GM18861 (cell line): ENCODE results near the gene TFEB.

Experiments used
- ATAC-seq: cut with Tn5 transposase; IDR thresholded peaks from one replicate; pipeline ENCODE4 v1.9.1; 2021; ENCODE audit not compliant: unreplicated experiment

TFEB gene

DNA sequence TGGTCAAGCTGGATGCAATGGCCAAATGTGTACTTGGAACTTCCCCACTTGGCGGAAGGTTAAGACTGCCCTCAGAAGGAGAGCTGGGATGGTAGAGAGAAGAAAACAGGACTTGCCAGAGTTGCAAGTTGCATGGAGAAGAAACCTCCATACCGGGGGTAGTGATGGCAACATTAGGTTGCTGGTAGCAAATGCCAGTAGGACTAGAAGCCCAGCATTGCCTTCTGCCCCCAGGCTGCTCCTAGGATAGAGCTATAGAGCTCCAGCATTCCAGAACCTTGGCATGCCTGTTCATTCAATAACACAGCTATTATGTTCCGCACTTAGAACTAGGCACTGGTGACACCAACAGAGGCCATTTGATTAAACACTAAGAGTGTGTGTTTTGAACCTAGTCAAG is 26.6 kb downstream of the TFEB start:
- ATAC-seq: no peak

DNA sequence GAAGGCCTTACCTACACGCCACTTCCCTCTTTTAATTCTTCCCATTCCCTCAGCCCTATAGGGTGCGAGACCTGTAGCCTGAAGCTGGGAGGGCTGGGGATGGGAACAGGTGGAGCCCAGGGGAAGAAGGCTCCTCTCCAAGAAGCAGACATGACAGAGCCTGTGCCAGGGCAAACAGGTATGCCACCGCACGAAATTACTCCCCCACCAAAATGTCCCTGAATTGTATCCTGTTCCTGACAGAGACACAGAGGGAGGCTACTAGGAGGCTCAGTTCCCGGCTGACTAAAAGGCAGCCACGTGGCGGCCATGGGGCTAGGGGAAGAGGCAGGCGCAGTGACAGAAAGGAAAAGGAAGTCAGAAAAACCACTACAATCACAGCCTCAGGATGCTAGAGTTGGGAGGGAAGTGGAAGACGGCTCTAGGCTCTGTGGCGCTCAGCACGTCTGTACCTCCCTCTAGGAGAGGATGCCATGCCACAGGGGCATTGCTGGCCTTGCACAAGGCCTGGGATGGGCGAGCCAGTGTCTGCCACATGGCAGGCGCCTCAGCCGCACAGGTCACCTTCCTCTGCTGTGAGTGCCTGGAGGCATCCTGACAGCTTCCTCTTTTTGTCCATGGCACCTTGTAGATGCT is 27.7 kb downstream of the TFEB start:
- no peak for ATAC-seq

DNA sequence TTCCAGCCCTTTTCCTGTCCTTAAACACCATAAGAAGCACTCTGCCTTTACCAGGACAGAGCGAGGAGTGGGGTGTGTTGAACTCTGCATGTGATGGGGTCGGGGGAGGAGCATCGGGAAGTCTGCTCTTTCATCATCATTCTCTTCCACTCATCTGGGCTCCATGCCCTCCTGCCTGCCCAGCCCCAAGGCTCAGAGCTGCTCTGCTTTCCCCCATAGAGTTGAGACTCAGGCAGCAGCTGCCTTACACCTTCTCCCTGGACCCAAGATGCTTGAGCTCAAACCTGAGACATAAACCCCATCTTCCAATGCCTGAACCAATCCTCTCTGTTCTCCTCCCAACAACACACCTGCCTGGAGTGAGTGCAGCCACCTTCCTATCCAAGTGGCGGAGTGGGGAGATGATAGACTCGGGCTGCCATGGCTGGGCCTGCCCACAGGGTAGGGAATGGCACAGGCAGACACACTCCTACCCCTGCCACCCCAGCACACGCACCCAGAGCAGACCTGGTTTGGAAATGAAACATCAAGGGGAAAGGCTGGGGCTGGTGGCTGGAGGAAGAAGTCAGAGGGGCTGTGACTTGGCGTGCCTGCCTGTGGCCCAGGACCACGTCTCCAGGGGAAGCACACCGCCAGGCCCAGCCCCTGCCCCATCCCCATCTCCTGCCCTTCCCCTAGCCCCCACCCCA is 28.4 kb downstream of the TFEB start:
- ATAC-seq: no peak

DNA sequence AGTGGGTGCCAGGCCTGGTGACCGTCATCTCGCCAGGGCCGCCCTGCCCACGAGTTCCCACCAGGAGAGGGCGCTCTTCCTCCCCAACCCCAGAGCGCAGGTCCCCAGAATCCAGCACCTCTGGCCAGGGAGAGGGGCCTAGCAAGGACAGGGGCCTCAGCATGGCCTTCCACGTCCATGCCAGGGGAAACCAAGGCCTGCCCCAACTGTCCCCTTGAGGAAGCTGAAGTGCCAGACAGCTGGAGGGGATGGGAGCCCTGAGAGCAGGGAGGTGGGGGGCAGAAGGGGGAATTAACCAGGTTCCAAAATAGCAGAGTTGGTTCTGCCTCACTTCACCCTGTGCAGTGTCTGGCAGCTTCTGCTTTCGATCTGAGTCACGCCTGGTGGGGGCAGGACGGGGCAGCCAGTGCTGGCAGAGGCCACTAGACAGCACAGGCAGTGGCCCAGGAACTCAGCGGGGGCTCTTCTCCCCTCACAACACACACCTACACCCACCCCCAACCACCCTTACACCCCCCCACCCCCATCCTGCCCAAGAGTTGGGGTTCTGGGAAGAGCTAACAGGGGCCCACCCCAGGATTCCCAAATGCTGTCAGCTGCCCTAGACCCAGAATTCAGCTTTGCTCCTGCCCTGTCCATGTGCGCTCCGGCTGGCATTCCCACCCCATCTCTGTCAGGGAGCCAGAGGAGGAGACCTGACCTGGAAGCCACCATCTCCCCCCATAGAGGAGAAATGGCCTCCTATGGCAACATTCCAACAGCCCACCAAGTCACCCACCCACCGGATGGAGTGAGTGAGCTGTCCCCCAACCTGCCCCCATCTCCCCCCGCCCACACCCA is 29.2 kb downstream of the TFEB start:
- ATAC-seq: peak; percentile 48

DNA sequence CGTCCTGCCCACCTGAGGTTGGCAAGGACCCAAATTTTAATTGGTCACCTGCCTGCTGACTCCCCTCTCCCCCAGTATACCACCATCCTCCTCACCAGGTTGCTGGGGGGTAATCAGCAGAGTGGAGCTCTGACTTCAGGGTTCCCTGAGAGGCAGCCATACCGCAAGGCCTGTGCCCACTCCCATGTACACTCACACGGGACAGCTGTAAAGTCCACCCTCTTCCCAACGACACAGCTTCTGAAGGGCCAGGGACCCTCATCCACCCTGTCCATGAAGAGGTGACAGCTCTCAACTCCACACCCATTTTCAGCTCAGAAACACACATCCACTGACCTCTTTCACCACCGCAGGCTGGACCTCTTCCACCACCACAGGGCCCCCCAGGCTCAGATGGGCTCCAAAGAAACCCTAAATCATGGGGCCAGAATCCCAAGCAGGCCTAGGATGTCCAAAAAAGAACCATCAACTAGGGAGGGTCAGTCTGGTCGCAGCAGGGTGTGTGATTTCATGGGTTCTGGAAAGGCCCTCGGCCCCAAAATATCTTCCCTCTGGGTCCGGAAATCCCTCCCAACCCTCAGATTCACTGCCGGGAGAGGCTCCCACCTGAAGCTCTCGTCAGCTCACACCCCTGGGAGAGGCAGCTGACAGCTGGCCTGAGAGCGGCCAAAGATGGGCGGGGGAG is 30.0 kb downstream of the TFEB start:
- ATAC-seq: no peak

DNA sequence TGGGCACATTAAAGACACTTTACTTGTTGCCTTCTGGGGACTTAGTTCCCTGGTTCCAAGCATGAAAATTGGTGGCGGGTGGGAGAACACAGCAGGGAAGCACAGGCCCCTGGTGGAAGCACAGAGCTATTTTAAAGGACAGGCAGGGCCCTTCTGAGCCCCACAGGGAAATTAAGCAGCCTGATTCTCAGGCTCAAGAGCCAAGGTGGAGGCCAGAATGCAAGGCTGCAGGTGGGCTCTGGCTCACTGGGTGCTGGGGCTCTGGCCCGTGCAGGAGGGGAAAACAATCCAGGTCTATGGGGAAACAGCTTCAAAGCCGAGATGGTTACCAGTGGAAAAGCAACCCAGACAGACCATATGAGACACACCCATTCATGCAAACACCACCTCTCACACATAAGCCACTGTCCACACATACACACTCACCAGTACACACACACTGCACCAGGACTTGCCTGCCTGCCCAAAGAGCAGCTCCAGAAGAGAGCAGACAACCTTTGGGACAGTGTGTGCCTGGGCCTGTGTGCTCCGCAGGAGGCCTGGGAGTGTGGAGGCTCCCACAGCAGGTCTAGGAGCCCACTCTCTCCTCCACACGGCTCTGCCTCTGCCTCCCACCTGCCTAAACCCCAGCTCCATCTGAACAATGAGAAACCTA is 30.6 kb downstream of the TFEB start:
- no peak for ATAC-seq

DNA sequence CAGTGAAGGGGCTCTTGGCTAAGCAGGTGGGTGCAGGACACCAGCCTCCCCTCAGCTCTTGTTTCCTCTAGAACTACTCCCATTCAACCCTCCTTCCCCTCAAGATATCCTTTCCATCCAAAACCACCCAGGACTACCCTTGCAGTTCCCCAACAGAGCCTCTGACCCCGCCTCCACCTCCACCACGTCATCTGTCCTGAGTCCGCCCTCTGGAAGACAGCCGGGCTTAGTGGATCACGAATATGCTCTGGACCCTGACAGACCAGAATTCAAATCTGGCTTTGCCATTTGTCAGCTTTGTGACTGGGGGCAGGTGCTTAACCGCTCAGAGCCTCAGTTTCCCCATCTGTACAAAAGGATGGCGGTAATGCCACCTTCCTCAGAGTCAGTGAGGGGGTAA is 31.4 kb downstream of the TFEB start:
- ATAC-seq: no peak

DNA sequence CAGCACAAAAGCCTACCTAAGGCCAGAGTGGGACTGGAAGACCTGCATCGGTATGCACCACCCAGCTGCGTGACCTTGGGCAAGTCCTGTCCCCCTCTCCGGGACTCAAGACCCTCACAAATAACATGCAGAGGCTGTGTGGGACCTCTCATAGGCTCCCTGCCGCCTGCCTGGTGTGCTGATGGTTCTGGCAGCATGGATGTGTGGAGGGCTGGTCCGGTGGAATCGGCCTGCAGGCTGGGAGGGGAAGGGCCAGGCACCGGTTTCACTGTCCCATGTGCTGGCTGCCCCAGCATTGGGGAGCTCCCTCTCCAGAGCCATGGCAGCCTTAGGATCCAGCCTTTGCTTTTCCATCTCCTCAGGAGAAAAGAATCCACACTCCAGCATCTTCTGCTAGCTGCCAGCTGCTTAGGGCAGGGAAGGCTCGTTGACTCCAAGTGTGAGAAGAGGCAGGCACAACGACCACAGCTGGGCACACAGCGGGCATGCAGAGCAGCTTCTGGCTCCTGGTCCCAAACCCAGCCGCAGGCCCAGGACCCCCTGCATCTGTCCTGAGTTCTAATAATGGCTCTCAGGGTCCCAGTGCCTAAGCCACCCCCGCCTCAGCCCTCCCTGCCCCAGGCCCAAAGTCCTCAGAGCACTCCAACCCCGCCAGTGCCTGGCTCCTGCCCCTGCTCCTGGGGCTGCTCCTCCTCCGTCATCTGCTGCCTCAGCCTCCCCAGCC is 32.5 kb downstream of the TFEB start:
- ATAC-seq: no peak

DNA sequence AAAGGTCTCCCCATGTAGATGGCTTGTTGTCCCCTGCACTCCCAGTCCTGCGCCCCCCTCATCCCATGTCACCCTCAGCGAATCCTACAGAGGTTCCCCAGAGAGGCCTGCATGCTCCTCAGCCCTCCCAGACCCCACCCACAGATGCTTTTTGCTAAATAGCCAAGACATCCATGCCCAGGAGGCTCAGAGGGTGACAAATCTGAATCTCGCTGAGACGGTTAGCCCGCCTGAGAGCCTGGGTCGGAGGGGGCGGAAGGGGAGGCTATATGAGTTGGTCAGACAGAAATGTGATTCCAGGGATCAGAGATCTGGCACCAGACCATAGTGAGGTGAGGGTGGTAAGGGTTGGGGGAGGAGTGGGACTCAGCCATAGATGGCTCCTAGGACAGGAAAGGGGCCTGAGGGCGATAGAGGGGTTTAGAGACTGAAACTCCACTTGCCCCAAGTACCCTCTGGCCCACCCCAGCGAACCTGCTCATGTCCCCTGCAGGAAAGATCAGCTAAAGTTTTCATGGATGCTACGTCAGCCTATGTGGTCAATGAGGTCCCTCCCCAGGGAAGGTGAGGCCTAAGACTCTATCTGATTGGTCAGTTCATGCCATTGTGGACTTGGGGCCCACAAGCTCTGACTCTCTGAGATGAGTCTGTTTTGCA is 33.2 kb downstream of the TFEB start:
- ATAC-seq: no peak

DNA sequence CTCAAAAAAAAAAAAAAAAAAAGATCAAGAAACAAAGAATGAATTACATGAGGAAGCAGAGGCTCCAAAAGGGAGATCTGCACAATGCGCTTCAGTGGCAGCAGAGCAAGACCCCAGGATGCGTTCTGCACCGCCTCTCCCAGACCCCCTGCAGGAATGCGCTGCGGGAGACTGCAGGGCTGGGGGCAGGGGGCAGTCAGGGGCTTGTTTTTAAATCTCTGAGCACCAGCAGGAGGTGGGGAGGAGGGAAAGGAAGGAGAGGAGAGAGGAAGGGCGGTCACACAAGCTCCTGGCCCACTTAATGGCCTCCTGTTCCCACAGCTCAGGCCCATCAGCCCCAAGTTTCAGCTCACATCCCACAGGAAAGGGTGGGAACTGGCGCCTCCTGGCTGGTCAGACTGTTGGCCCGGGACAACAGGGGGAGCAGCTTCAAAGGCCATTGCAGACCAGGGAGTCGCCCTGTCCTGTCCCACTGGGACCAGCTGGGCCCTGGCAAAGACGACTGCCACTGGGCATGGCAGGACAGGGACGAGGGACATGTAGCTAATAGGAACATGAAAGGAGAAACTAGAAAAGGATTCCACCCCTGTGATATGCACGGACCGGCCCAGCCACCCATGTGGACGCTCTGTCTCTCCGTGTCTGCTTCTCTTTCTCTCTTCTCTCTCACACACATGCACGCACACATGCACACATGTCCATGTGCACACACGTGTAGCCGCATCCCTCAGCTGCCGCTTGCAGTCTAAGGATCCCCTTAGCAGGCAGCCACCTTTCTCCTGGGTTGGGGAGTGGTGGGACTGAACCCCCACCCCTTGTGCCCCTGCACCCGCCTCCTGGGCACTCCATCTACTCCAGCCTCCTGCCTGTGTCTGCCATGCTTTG is 34.7 kb downstream of the TFEB start:
- no peak for ATAC-seq

DNA sequence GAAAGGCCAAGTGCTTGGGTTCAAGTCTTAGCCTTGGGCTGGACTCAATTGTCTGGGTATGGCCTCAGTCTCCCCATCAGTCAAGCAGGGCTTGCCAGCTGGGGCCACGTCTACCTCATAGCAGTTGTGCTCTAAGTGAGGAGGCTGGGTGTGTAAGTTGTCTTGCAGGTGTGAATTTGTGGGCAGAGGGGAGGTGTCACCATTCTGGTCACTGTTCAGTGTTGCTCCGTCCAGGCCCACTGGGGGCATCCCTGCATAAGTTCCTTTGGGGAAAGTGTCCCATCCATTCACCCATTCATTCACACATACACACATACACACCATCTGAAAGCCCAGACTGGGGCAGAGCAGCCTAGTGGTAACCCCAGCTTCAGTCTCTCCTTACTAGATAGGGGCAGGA is 36.3 kb downstream of the TFEB start:
- no peak for ATAC-seq

DNA sequence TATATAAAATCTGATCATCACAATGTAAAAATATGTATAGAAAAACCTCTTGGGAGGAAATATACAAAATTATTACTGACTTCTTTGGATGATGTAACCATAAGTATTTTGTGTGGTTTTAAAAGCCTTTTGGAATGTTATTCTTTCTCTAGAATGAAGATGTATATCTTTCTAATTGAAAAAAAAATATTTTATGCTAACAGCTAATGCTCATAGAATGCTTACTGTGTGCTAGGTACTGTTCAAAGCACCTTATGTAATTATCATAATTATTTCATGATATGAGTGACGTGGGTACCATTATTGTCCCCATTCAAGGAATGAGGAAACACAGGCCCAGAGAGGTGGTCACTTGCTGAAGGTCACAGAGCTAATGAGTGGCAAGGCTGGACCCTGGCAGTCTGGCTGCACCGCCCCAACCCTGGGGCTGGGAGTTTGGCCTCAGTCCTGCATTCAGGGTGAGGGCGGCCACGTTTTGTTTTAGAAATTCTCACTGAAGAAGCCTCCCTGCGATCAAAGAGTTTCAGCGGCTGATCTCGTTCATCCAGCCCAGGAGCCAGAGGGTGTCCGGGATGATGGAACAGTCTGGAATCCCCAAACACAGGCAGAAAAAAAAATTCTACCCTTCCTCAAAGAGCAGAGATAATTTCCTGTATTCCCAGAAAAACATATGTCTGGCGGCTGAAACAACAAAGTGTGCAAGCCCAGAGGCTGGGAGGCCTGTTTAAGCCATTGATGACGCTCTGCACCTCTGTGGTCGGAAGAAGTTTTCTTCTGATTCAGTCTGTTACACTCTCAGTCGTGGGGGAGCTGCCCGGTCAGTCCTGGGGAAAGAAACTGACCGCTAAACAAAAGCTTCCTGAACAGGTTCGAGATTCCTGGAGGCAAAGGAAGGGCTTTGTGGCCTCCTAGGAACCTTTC is 37.3 kb downstream of the TFEB start:
- ATAC-seq: no peak

DNA sequence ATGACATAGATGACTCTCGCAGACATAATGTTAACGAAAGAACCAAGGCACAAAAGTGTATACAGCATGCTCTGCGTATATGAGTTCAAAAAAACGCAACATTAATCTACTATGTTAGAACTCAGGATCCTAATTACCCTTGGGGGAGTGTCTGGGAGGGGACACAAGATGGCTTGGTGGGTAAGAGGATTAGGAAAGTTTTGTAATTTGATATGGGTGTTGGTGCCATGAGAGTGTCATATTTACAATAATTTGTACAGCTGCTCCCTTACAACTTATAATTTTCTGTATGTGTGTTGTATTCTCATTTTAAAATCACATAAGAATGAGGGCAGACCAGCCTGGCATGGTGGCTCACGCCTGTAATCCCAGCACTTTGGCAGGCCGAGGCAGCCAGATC is 38.6 kb downstream of the TFEB start:
- ATAC-seq: no peak

DNA sequence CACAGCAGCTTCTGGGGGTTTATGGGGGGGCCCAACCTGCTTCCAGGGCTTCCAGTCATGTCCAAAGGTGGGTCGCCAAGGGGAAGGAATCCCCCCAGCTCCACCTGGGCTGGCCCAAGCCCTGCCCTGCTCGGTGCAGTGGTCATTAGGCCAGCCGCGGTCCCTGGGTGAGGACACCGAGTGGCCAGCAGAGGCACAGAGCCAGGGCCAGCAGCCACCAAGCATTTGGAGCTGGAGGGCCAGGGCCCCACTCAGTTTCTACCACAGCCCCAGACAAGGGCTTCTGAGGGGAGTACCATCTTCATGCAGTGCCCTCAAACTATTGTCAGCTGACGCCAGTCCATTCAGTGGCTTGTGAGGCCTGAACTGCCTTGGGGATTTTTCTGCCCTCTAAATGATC is 39.6 kb downstream of the TFEB start:
- ATAC-seq: no peak

DNA sequence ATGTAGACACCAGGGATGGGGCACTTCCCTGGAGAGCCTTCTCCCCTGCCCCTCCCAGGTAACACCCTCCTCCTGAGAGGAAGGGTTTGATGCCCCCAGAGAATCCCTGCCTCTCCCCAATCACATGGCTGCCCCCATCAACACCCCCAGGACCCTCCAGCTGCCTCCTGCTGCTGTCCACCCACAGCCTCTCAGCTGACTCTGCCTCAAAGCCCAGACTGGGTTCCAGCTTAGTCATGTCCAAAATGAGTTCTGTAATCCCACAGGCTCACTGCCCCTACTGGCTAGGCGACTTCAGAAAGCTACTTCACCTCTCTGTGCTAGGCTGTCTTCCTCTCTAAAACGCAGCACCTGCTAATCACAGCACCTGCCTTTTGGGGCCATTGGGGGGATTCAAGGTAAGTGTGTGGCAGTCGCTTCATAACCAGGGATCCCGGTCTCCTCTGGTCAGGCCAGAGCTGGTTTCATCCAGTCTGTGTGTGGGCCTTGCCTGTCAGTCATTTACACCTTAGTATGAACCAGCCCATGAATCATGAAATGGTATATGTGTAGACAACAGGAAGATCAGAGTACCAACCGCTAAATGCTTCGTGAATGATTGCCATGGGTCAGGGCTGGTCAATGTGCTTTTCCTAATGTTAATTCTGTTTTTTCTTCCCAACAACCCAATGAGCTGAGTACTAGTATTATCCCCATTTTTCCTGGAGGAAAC is 40.4 kb downstream of the TFEB start:
- no peak for ATAC-seq

DNA sequence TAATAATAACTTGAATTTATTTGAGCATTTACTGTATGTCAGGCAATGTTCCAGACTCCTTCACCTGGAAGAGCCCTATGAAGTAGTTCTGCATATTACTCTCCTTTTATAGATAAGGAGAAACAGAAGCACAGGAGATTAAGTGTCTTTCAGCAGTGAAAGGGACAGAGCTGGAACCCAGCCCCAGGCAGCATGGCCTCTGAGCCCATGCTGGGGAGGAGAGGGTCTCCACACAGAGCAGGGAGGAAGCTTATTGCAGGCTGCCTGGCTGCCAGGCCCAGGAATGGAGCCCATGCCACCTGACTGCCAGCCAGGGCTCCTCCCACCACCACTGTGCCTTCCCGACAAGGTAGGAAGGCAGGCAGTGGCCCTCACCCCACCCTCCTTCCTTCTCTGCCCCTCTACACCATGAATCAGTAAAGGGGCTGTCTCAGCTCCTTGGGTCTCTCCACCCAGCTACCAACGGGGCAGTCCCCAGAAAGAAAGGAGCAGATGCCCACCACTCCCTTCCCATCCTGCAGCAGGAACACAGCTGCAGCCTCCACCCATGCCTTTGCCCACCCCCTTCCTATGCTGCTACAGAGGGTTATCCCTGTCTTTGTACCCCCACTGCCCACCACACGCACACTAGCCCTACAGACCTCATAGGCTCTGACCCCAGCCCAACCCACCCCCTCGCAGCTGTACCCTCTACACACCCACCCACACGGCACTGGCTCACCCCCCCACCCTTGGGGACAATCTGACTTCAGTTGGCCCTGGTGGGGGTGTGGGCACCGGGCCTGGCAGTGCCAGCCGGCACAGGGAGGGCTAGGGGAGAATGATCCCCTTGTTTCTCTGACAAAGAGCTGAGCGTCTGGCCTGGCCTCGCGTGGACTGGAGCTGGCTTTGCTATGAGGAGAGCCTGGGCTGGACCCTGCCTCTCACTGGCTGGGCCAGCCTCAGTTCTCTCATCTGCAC is 41.8 kb downstream of the TFEB start:
- no peak for ATAC-seq
